ENCODE data around the gene IQCE. TPM values are rescaled to one million over a fixed set of nuclear protein-coding genes. Genes with fewer than 3 reads are reported as not detected.

The IQCE gene, protein sequence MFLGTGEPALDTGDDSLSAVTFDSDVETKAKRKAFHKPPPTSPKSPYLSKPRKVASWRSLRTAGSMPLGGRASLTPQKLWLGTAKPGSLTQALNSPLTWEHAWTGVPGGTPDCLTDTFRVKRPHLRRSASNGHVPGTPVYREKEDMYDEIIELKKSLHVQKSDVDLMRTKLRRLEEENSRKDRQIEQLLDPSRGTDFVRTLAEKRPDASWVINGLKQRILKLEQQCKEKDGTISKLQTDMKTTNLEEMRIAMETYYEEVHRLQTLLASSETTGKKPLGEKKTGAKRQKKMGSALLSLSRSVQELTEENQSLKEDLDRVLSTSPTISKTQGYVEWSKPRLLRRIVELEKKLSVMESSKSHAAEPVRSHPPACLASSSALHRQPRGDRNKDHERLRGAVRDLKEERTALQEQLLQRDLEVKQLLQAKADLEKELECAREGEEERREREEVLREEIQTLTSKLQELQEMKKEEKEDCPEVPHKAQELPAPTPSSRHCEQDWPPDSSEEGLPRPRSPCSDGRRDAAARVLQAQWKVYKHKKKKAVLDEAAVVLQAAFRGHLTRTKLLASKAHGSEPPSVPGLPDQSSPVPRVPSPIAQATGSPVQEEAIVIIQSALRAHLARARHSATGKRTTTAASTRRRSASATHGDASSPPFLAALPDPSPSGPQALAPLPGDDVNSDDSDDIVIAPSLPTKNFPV
- total RNA-seq: 5.6 and 12.9 TPM in 2 replicates

DNA sequence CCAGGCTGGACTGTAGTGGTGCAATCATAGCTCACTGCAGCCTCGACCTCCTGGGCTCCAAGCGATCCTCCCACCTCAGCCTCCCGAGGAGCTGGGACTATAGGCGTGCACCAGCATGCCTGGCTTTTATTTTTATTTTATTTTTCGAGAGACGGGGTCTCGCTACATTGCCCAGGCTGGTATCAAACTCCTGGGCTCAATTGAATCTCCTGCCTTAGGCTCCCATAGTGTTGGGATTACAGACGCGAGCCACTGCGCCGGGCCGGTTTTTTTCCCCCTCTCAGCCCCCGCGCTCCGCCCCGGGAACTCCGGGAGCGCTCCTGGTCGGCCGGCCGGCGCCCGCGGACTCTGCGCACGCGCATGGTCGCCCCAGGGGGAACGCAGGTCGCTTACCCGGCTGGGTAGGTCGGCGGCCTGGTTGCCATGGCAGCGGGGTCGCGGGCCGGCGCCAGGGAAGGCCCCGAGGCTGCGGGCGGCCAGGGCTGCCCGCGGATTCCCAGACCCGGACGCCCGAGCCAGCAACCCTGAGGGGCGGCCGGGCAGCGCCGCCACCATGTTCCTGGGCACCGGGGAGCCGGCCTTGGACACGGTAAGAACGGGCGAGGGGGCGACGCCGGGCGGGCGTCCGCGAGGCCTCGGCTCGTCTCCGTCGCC is at the start of gene IQCE:
IQCE (plus strand) TSS at position 351 of the 654 bp plus-strand sequence; CDS start at position 554, 203 bp downstream.

DNA sequence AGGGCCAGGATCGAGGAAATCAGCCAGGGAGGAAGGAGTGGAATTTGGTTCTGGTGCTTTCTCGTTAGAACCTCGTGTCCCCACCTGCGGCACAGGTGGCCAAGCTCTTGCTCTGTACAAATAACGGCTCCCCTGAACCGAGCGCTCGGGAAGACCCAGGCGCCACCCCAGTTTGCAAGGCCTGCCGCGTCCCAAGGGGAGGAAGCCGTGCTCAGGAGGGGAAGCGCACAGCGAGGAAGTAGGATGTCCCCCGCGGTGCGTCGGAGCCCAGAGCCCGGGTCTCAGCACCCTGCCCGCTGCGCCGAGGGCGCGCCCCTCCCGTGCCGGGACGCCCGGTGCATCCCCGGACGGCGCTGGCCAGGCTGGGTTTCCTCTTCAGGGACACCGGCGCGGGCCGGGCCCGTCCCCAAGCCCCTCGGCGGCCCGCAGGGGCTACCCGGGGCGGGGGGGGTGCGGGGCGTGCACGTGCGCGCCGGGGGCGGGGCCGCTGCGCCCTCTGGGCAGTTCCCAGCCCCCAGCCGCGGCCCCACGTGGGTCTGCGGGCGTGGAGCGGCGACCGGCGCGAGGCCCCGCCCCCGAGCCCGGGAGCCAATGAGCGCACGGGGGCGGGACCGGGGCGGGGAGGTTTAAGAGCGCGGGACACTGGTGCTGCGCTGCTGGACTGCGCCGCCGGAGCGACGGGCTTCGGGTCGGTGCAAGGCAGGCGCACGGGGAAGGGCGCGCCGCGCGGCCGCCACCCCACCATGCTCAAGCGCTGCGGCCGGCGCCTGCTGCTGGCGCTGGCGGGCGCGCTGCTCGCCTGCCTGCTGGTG is 39.5 kb upstream of the IQCE start, which contains the start of gene LFNG:
LFNG (plus strand) TSS at position 656 of the 812 bp plus-strand sequence; CDS start at position 744, 88 bp downstream.

DNA sequence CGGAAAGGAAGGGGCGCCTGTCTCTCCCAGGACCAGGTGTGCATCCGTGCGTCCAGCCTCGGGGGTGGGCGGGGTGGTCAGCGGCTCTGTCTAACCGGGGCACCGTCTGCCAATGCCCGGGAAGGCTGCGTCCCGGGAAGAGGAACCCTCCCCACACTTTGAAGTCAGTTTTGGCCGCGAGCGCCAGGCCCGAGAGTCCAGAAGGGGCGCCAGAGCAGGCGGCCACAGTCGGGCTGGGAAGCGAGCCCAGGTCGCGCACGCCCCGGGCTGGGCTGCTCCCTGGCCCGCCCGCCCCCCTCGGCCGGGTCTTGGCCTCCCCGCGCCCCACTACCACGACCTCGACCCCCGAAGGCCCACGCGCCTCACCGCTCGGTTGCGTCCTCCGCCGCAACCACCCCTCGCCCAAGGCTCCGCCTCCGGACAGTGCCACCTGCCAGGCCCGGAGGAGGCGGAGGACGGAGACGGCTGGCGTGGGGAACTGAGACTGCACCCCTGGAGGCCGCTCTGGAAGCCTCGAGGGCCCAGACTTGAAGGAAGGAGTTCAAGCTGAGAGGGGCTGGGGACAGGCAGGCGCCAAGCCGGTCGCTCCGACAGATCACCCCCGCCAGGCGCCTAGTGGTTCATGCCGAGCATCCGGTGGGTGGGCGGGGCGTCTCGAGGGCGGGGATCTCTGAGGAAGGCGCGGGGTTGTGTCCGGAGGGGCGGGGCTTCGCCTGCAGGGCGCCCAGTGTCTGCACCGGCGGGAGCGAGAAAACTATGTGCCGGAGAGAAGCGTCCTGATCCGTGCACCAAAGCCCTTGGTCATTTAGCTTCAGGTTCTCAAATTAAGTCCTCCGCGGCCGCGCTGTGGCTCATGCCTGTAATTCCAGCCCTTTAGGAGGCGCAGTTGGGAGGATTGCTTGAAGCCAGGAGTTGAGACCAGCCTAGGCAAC is 3.4 kb upstream of the IQCE start, which contains the start of gene BRAT1:
BRAT1 (minus strand) TSS at position 404 of the 932 bp plus-strand sequence. CDS start 1,093 bp downstream, outside the sequence.

DNA sequence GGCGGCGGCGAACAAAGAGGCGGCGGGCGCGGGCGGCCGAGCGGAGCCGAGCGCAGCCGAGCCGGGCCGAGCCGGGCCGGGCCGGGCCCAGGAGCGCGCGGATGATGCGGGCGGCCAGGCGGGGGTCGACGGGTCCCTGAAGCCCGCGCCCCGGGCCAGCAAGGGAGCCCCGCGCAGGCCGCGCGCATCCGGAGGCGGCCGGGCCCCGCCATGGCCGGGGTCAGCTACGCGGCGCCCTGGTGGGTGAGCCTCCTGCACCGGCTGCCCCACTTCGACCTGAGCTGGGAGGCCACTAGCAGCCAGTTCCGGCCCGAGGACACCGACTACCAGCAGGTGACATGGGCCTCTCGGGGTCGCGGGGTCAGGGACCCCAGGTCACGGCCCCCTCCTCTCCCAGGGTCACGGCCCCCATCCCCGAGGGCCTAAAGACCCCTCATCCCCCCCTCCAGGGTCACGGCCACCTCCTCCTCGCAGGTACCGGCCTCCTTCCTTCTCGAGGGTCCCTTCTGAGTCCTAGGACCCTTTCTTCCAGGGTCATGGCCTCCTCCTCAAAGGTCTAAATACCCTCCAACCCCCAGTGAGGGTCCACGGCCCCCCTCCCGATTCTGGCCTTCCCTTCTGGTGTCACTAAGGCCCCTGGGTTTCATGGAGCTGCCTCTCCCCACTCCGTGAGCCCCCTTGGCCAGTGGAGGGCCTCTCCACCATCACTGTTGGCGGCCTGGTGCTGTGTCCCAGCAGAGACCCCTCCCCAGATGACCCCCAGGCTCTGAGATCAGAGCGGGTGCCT is 73.4 kb downstream of the IQCE start, which contains the start of gene TTYH3:
TTYH3 (plus strand) TSS at position 41 of the 787 bp plus-strand sequence; CDS start at position 211, 170 bp downstream.

Other genes with a start within 250 kb of the IQCE start
- gene SNX8, start 244.5 kb upstream of the IQCE start, total RNA-seq: 23.1 and 34.7 TPM in 2 replicates
- 113 and 123 TPM in 2 replicates for gene EIF3B, start 204.2 kb upstream of the IQCE start, total RNA-seq
- gene CHST12, start 155.4 kb upstream of the IQCE start, total RNA-seq: 16.6 and 20.2 TPM in 2 replicates
- gene GRIFIN, start 82.6 kb upstream of the IQCE start, total RNA-seq: not detected in 2 replicates
- 7.7 and 7.9 TPM in 2 replicates for gene LFNG, start 39.2 kb upstream of the IQCE start, total RNA-seq
- 28.7 and 31.0 TPM in 2 replicates for gene BRAT1, start 3.5 kb upstream of the IQCE start, total RNA-seq
- 49.8 and 59.0 TPM in 2 replicates for gene TTYH3, start 73.0 kb downstream of the IQCE start, total RNA-seq
- gene AMZ1, start 129.2 kb downstream of the IQCE start, total RNA-seq: 0.12 TPM in 1 of 2 replicates, not detected in the other